Measurements from ENCODE around the gene CDC14A.

GRCh38 chr1:100352267-100353070 lies at the start of gene CDC14A:
- TF ChIP-seq CTCF (conservative IDR thresholded peaks at IDR 0.05; ENCODE audit: low read depth, low read length) (no peak), EZH2 (IDR thresholded peaks at IDR 0.05; ENCODE audit: borderline replicate concordance, low read depth, low read length, poor library complexity, severe bottlenecking) (no peak)
